DMS53 treated with DMSO at 0.1 percent for 48 hours (cell line): ENCODE results near the gene DXO.
"Not testable (repeated sequence)": the region's sequence is repeated elsewhere in the genome, so short reads cannot be mapped to it uniquely, and the experiment has no call there.

ENCODE experiments used
- DNase-seq: peaks from one replicate; lab custom pipeline; 2025; ENCODE audit not compliant: unreplicated experiment; lab: John Stamatoyannopoulos, UW

DXO gene

GRCh38 chr6:31932137-31932536 lies 39.8 kb downstream of the DXO start:
- DNase-seq: not testable (repeated sequence)

- no peak for DNase-seq
Measured at GRCh38 chr6:31930962-31931361, 41.0 kb downstream of the DXO start.

GRCh38 chr6:31928672-31928939 lies 43.3 kb downstream of the DXO start:
- no peak for DNase-seq

- no peak for DNase-seq
Measured at GRCh38 chr6:31927863-31928671, 43.9 kb downstream of the DXO start.

GRCh38 chr6:31927242-31927862 lies 44.6 kb downstream of the DXO start, which contains the start of gene C2:
TSS of gene C2 (plus strand) at chr6:31927717. CDS start at chr6:31927753, 36 bp downstream.
- no peak for DNase-seq

DNA sequence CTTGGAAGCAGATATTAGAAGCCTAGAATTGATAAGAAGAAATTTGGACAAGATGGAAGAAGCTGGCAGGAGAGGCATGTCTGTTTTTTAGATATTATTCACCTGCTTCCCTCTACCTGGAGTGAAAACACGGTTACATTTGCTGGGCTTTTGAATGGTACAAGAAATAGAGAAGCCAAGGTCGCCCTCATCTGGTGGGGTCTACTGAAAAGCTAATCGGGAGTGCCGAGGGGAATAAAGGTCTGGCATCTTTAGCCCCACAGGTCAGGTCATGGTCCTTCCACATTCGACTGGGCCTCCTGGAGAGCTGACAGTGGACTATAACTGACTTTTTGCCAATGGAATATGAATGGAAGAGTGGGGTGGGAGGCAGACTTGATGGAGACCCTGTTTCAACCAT lies 49.0 kb downstream of the DXO start:
- DNase-seq: no peak

DNA sequence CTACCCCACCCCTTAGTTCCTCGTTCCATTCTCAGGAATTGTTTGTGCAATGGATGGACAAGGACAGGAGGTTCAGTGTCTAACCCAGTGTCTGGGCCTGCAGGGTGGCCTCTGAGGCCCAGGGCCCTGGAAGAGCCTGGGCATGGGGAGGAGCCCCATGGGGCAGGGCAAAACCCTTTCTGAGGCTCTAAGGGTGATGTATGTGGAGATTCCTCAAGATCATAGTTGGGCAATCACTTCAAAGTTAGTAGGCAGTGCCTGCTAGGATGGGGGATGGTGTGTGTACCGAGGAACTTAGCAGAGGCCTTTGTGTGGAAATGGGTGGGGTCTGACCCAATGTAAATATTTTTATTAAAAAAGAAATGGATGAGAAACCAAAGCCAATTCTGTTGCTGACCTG lies 51.1 kb downstream of the DXO start:
- no peak for DNase-seq
